HepG2 (cell line): Measurements from ENCODE around the gene VIM. TPM values are rescaled to one million over a fixed set of nuclear protein-coding genes. Genes with fewer than 3 reads are reported as not detected.
A peak's percentile ranks its signal among the peaks of the same experiment; 100 is the strongest.

ENCODE experiments used
- MYPOP ChIP-seq: sonication (generic); formaldehyde crosslinking; IDR thresholded peaks from 2 replicates; pipeline ENCODE4 v1.8.1; 2023; ENCODE audit warnings: mild to moderate bottlenecking, moderate library complexity, missing genetic modification reagents
- NCOA2 ChIP-seq: sonication (generic); formaldehyde crosslinking; IDR thresholded peaks from 2 replicates; pipeline ENCODE4 v1.8.0; 2022; ENCODE audit warnings: inconsistent platforms
- NFAT5 ChIP-seq: sonication (generic); formaldehyde crosslinking; IDR thresholded peaks from 2 replicates; pipeline ENCODE4 v1.4.0; 2020; ENCODE audit warnings: missing genetic modification reagents
- NR1H2 ChIP-seq: sonication (generic); formaldehyde crosslinking; IDR thresholded peaks from 2 replicates; pipeline ENCODE4 v1.8.1; 2022; ENCODE audit warnings: low read depth, missing genetic modification reagents, borderline replicate concordance
- SMYD3 ChIP-seq: sonication (generic); formaldehyde crosslinking; IDR thresholded peaks from 2 replicates; pipeline ENCODE4 v1.8.1; 2023; ENCODE audit warnings: mild to moderate bottlenecking, missing genetic modification reagents
- ZNF230 ChIP-seq: sonication (generic); formaldehyde crosslinking; IDR thresholded peaks from 2 replicates; pipeline ENCODE4 v1.4.0; 2020; ENCODE audit warnings: mild to moderate bottlenecking, missing genetic modification reagents
- ZNF567 ChIP-seq: sonication (generic); formaldehyde crosslinking; IDR thresholded peaks from 2 replicates; pipeline ENCODE4 v1.8.1; 2023; ENCODE audit warnings: mild to moderate bottlenecking, missing genetic modification reagents, borderline replicate concordance
- ZNF619 ChIP-seq: sonication (generic); formaldehyde crosslinking; IDR thresholded peaks from 2 replicates; pipeline ENCODE4 v1.4.0; 2020; ENCODE audit warnings: mild to moderate bottlenecking, missing genetic modification reagents
- ZNF747 ChIP-seq: sonication (generic); formaldehyde crosslinking; IDR thresholded peaks from 2 replicates; pipeline ENCODE4 v1.8.1; 2023; ENCODE audit warnings: missing genetic modification reagents, mild to moderate bottlenecking, borderline replicate concordance
- ZSCAN20 ChIP-seq: sonication (generic); formaldehyde crosslinking; IDR thresholded peaks from 2 replicates; pipeline ENCODE4 v1.4.0; 2020; ENCODE audit warnings: missing genetic modification reagents, mild to moderate bottlenecking, borderline replicate concordance
- polyA plus RNA-seq, 8 experiments: library from polyadenylated mRNA; depleted of rRNA in 3 of 8; stranded (reverse) in 7 of 8; unstranded in 1 of 8; fragments of >200 nt; fragmentation: Illumina TruSeq in 4 of 8; extraction: Trizol in 4 of 8; gene quantifications; 2 replicates each; pipeline versions ENCODE4 v1.2.1 to v1.2.3, GENCODE V29; 2011 to 2016; ENCODE audit warnings: low read depth in 4 of 8, missing spikeins in 1 of 8, mixed read lengths in 1 of 8; ENCODE audit not compliant: insufficient read depth in 1 of 8
- total RNA-seq, 5 experiments: library from RNA; depleted of rRNA; stranded (reverse); fragments of >200 nt; fragmentation: Illumina TruSeq; extraction: Trizol; gene quantifications; 2 replicates each; pipeline ENCODE4 v1.2.3, GENCODE V29; 2016; ENCODE audit warnings: low read depth in 1 of 5
- TF ChIP-seq, protein P1 (sequence below): IDR thresholded peaks from 2 replicates; pipeline ENCODE4 v1.6.1; 2016; ENCODE audit warnings: missing genetic modification reagents, missing compliant biosample characterization
- TF ChIP-seq, protein P2 (sequence below): sonication (generic); formaldehyde crosslinking; IDR thresholded peaks from 2 replicates; pipeline ENCODE4 v1.5.0; 2020; ENCODE audit warnings: mild to moderate bottlenecking, missing genetic modification reagents
- TF ChIP-seq, protein P3 (sequence below): sonication (generic); formaldehyde crosslinking; conservative IDR thresholded peaks from 2 replicates; pipeline ENCODE4 v1.8.0; 2022; ENCODE audit warnings: missing genetic modification reagents
- TF ChIP-seq, protein P4 (sequence below): sonication (generic); formaldehyde crosslinking; IDR thresholded peaks from 2 replicates; pipeline ENCODE4 v1.8.0; 2022; ENCODE audit warnings: mild to moderate bottlenecking, missing genetic modification reagents, moderate library complexity

The VIM gene
- total and polyA plus RNA-seq, 2 of the 13 experiments (the other 11 are each of a cell fraction or from before 2014, with no cell fraction given): not detected

DNA sequence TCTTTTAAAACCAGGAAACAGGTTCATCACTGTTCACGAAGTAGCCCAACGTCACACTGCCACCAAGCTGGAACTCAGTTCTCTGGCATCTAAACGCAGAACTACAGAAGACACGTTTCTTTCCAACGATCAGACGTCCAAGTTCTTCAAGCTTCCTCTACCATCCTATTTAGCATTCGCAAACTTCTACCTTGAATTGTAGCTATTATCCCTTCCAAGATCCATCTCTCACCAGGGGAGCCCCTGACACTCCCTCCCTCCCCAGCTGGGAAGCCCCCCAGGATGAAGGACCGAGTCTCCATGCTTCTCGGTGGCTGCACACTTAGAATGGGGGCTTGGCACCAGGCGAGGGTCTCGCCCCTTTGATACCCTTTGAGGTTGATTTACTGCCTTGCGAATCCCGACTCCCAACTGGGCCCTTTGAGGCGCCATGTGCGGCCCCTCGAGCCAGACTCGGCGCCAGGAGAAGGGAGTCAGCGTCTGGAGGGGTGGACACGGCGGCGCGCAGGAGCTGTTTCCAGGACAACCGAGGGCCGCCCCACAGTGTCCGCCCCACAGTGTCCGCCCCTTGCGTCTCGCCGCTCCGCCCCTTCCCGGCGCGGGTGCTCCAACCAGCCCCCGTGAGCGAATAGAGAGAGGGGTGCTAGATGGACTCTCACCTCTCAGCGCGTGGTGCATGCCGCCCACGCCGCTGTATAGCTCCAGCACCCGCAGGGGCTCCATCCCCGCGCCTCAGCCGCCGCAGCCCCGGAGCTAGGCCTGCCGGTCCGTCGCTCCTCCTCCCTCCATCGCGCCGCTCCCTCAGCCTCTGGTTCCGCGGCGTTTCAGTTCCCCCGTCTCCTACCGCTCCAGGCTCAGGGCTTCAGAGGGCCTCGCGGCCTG lies 26.9 kb upstream of the VIM start, which contains the start of gene TRDMT1 (continued):
- TF ChIP-seq ZNF230 (CRISPR knock-in tag): peak; percentile 58; the same call in 1 of the 2 replicates
- TF ChIP-seq, protein P1, sequence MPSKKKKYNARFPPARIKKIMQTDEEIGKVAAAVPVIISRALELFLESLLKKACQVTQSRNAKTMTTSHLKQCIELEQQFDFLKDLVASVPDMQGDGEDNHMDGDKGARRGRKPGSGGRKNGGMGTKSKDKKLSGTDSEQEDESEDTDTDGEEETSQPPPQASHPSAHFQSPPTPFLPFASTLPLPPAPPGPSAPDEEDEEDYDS (CRISPR knock-in tag): no peak
- TF ChIP-seq MYPOP: peak; percentile 96
- TF ChIP-seq, protein P2, sequence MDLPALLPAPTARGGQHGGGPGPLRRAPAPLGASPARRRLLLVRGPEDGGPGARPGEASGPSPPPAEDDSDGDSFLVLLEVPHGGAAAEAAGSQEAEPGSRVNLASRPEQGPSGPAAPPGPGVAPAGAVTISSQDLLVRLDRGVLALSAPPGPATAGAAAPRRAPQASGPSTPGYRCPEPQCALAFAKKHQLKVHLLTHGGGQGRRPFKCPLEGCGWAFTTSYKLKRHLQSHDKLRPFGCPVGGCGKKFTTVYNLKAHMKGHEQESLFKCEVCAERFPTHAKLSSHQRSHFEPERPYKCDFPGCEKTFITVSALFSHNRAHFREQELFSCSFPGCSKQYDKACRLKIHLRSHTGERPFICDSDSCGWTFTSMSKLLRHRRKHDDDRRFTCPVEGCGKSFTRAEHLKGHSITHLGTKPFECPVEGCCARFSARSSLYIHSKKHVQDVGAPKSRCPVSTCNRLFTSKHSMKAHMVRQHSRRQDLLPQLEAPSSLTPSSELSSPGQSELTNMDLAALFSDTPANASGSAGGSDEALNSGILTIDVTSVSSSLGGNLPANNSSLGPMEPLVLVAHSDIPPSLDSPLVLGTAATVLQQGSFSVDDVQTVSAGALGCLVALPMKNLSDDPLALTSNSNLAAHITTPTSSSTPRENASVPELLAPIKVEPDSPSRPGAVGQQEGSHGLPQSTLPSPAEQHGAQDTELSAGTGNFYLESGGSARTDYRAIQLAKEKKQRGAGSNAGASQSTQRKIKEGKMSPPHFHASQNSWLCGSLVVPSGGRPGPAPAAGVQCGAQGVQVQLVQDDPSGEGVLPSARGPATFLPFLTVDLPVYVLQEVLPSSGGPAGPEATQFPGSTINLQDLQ: 0 out of 2 replicates have a peak, but pooled peaks have one; percentile 82
- TF ChIP-seq NFAT5 (CRISPR knock-in tag): 0 out of 2 replicates have a peak, but pooled peaks have one; percentile 7
- TF ChIP-seq NR1H2: peak; percentile 82; the same call in 1 of the 2 replicates
- 0 out of 2 replicates have a peak, but pooled peaks have one; percentile 31 for TF ChIP-seq ZSCAN20
- TF ChIP-seq, protein P3, sequence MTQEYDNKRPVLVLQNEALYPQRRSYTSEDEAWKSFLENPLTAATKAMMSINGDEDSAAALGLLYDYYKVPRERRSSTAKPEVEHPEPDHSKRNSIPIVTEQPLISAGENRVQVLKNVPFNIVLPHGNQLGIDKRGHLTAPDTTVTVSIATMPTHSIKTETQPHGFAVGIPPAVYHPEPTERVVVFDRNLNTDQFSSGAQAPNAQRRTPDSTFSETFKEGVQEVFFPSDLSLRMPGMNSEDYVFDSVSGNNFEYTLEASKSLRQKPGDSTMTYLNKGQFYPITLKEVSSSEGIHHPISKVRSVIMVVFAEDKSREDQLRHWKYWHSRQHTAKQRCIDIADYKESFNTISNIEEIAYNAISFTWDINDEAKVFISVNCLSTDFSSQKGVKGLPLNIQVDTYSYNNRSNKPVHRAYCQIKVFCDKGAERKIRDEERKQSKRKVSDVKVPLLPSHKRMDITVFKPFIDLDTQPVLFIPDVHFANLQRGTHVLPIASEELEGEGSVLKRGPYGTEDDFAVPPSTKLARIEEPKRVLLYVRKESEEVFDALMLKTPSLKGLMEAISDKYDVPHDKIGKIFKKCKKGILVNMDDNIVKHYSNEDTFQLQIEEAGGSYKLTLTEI: no peak
- TF ChIP-seq ZNF567 (CRISPR knock-in tag): no peak
- peak; percentile 48; the same call in 1 of the 2 replicates for TF ChIP-seq SMYD3 (CRISPR knock-in tag)
- no peak for TF ChIP-seq ZNF619 (CRISPR knock-in tag)
- peak; percentile 82; the same call in 1 of the 2 replicates for TF ChIP-seq ZNF747 (CRISPR knock-in tag)
- TF ChIP-seq, protein P4, sequence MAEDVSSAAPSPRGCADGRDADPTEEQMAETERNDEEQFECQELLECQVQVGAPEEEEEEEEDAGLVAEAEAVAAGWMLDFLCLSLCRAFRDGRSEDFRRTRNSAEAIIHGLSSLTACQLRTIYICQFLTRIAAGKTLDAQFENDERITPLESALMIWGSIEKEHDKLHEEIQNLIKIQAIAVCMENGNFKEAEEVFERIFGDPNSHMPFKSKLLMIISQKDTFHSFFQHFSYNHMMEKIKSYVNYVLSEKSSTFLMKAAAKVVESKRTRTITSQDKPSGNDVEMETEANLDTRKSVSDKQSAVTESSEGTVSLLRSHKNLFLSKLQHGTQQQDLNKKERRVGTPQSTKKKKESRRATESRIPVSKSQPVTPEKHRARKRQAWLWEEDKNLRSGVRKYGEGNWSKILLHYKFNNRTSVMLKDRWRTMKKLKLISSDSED (CRISPR knock-in tag): no peak
- peak; percentile 63 for TF ChIP-seq NCOA2 (CRISPR knock-in tag)
